Measurements from ENCODE around the gene VAV3.
"Not testable (repeated sequence)": the region's sequence is repeated elsewhere in the genome, so short reads cannot be mapped to it uniquely, and the experiment has no call there.

VAV3 gene

DNA sequence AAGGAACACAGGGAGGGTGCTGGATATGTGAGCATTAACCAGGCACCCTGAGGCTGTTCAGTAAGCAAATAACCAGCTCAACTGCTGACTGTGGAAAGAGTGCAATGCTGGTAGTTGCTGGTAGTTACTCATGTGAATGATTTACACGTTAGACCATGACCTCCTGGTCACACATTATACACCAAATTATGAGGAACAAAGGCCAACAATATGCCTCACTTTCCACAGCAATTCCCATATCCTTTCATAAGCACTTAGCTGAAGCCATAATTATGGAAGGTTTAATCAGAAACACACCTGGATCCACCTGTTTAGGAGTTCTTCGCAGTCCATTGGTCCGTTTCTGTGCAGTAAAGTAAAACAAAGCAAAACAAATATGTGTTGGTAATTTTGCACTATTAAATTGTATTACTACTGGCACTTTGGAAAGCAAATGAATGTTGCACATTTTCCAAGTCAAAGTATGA is 281.8 kb downstream of the VAV3 start:
- no peak for DNase-seq (ENCODE audit: low read depth in 2 of 2)

DNA sequence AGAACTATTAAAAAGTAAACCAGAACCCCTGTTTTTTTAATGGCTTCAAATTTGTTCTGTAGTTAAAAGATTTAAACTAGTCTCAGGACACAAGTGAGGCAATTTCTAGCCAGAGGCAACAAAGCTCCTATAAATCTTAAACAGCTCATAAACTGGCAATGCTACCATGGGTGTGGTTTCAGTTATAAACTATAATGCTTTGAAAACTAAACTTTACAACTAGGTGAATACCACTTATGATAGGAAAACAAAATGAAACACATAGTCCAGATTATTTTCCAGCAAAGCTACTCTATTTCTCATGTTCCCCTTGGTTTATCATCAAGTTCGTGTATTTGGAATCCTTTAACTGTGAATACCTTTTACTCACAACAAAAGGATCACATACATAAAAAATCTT is 282.5 kb downstream of the VAV3 start:
- no peak for DNase-seq (ENCODE audit: low read depth in 2 of 2)

- DNase-seq (ENCODE audit: low read depth in 2 of 2), result no peak
Measured at GRCh38 chr1:107681001-107681479, 283.9 kb downstream of the VAV3 start.

DNA sequence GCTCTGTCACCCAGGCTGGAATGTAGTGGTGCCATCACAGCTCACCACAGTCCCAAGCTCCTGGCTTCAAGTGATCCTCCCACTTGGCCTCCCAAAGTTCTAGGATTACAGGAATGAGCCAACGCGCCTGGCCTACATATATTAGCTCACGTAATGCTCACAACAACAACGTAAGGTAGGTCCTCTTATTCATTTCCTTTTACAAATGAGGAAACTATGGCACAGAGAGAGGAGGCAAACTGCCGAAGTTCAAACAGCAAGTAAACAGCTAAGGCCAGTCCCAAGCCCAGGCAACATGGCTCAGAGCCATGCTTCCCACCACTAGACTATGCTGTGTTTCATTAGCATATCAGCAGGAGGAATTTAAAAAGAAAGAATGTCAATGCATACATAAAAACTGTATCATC is 284.4 kb downstream of the VAV3 start:
- DNase-seq (ENCODE audit: low read depth in 2 of 2), result no peak

DNA sequence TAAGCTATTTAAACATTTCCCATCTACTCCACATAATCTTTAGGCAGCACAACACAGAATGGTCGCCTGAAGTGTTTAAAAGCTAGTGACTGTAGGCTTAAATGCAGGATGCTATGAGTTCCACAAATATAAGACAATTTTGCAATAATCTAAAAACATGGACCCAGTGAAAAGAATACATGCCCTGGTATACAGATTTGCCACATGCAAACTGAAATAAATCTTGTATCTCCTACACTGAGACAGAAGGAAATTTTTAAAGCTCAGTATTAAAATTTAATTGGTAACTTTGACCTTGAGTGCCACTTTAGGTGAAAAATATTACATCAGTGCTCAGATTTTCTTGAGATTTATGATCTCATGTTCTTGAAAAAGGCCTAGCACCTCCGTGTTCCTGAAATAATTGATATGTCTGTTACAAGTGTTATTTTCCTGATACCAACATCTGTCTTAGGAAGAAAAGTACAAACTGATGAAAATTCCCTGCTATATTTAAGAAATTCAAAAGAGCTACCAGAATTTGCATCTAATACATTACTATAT is 285.5 kb downstream of the VAV3 start:
- no peak for DNase-seq (ENCODE audit: low read depth in 2 of 2)

- DNase-seq (ENCODE audit: low read depth in 2 of 2), result no peak
Measured at GRCh38 chr1:107678993-107679392, 286.0 kb downstream of the VAV3 start.

GRCh38 chr1:107677697-107678096 is 287.3 kb downstream of the VAV3 start:
- no peak for DNase-seq (ENCODE audit: low read depth in 2 of 2)

DNA sequence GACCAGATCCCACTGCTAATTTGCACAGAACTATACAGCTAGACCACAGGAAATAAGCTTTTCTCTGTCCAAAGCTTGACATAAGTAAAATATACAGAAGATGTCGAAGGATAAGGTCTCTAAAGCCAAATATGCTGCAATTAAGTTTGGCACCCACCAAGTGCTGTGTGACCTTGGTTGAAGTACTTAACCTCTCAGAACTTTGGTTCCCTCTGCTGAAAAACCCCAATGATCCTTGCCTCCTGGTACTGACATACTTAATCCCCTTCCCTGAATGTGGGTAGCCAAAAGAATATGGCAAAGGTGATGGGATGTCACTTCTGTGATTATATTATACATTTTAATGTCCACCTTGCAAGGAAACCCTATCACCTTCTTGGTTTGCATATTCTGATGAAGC is 290.5 kb downstream of the VAV3 start:
- DNase-seq (ENCODE audit: low read depth in 2 of 2), result no peak

DNA sequence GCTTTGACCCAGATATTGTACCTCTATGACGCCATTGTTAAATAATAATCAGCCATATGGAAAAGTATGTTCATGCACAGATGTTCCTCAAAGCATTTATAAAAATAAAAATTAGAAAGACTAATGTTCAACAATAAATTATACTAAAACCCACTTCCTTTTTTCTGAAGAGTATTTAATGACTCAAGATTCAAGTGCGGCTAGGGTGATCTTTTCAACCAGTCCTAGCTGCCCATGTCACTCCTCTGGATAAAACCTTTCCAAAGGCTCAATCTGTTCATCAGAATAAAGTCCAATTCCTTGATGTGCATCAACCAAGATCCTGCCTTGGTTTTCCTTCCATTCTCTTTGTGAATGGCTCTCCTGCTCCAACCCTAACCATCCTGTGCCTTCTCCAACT is 292.0 kb downstream of the VAV3 start:
- no peak for DNase-seq (ENCODE audit: low read depth in 2 of 2)

DNA sequence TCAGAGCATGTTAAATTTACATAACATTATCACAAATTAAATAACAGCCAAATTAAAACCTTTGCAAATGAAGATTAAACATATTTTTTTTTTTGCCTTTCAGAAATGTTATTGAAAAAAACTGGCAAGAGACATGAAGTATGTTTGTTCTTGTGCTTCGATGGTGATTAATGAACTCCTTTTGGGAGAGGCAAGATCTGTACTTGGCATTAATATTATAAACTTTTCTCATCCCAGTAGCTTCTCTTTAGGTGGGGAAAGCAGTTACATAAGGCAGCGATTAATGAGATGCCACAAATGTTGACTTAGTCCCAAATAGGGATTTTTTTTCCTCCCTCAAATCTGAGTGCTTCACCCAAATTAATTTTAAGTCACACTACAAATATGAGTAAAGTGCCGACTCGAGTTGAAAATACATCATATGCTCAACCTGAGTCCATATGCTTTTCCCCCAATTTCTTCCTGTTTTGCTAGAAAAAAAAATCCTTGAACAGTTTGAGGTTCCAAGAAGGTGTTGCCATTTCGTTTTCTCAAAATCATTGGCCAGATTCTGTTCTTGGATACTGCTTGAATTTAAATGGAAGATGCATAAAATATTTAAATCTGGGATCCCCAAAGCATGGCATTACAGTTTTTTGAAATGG is 294.5 kb downstream of the VAV3 start:
- DNase-seq (ENCODE audit: low read depth in 2 of 2), result no peak

GRCh38 chr1:107669996-107670395 is 295.0 kb downstream of the VAV3 start:
- DNase-seq (ENCODE audit: low read depth in 2 of 2), result no peak

GRCh38 chr1:107668762-107669161 is 296.2 kb downstream of the VAV3 start:
- no peak for DNase-seq (ENCODE audit: low read depth in 2 of 2)

GRCh38 chr1:107666493-107666892 is 298.5 kb downstream of the VAV3 start:
- no peak for DNase-seq (ENCODE audit: low read depth in 2 of 2)

- no peak for DNase-seq (ENCODE audit: low read depth in 2 of 2)
Measured at GRCh38 chr1:107664982-107665925, 299.7 kb downstream of the VAV3 start.

DNA sequence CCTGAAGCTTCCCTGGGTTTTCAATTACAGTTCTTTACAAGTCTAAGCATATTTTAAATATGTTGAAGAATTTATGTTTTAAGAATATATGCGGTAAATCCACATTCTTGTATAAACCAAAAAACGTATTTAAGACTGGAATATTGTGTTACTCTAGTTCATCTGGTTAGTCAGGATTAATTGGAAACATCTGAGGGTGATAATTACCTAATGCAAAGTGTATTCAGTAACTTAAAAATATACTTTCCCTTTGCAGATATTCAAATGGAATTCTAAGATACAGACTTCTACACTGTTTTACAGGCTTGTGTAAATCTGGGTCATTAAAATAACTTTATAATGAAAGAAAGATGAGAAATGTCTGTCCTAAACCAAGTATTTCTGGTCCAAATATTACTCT is 302.0 kb downstream of the VAV3 start:
- DNase-seq (ENCODE audit: low read depth in 2 of 2), result no peak

- DNase-seq (ENCODE audit: low read depth in 2 of 2), result no peak
Measured at GRCh38 chr1:107661158-107661557, 303.8 kb downstream of the VAV3 start.

DNA sequence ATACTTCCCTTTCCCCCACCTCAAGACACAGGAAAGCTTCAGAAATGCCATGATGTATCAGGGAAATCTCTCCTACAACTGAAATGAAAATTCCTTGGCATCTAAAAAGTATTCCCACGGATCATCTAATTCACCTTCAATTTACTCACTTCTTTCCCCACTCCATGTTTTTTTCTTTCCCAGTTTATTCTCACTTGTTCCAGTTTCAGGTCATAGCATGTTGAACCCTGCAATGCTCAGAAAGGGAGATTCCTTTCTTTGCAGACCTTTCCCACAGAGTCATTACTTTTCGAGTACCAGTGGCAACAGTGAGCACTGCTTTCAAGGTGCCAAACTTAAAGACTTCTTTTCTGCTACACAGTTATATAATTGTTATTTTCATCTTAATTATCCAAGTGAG is 305.0 kb downstream of the VAV3 start:
- no peak for DNase-seq (ENCODE audit: low read depth in 2 of 2)

- no peak for DNase-seq (ENCODE audit: low read depth in 2 of 2)
Measured at GRCh38 chr1:107657356-107657755, 307.6 kb downstream of the VAV3 start.

DNA sequence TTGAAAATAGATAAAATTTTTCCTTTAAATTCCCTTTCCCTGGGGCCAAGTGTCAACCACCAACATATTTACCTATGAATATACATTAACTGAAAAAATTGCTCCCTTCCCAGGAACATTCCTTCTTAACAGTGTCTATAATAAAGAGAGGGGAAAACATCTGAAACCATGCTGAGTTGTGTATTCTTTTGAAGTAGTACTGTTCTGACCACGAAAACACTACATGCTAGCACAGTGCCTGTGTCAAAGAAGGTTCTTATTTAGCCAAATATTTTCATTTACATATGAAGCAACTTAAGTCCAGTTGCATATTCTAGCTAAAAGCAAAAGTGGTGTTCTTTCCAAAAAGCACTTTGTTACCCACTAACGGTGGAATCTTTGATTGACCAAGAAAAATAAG is 311.2 kb downstream of the VAV3 start:
- DNase-seq (ENCODE audit: low read depth in 2 of 2), result no peak

- DNase-seq (ENCODE audit: low read depth in 2 of 2), result no peak
Measured at GRCh38 chr1:107653005-107653404, 312.0 kb downstream of the VAV3 start.

GRCh38 chr1:107650825-107651224 is 314.2 kb downstream of the VAV3 start:
- DNase-seq (ENCODE audit: low read depth in 2 of 2), result not testable (repeated sequence)

GRCh38 chr1:107649023-107649422 is 316.0 kb downstream of the VAV3 start:
- DNase-seq (ENCODE audit: low read depth in 2 of 2), result no peak

DNA sequence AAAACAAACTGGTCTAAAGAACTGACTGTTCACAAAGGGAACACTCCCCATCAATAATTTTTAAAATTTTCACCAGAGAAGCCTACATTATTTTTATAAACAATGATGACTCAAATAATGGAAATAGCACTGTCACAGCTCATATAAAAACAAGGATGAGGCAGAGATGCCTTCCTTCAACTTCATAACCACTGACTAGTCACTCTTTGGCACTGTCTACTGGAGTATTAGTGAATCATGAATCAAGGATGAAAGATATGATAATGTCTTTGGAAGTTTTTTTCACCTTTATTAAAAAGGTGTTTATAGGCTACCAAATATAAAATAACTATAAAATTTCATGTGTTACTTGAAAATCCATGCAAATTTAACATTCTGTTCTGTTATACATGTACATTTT is 316.9 kb downstream of the VAV3 start:
- DNase-seq (ENCODE audit: low read depth in 2 of 2), result no peak
